A673 (cell line): ENCODE results near the gene ADAM11. TPM values are rescaled to one million over a fixed set of nuclear protein-coding genes. Genes with fewer than 3 reads are reported as not detected.
"Not testable (repeated sequence)": the region's sequence is repeated elsewhere in the genome, so short reads cannot be mapped to it uniquely, and the experiment has no call there.

Experiments used
- BruUV-seq: library from RNA; stranded (reverse); fragments of 400-500 nt; replicated peaks from 2 replicates; lab custom pipeline; 2021; lab: Mats Ljungman, UMichigan
- CTCF ChIA-PET: fragments of 300-600 bp; sonication (Branson Sonifier 250); formaldehyde crosslinking; loops from one replicate; lab custom pipeline; 2022; ENCODE audit warnings: antibody characterized with exemption; lab: Charles Lee
- POLR2A ChIA-PET: fragments of 300-600 bp; sonication (Branson Sonifier 250); formaldehyde crosslinking; loops from one replicate; lab custom pipeline; 2022; ENCODE audit warnings: antibody characterized with exemption; ENCODE audit not compliant: low non-redundant PET; lab: Charles Lee
- DNase-seq: peaks from one replicate; pipeline ENCODE4 v3.0.0-alpha.2; 2015; ENCODE audit warnings: low spot score
- H3K27ac ChIP-seq: fragments of 200-600 bp; sonication (generic); 2 replicates; pipeline ENCODE4 v1.5.1; 2016; ENCODE audit warnings: mixed run types, low read depth, mild to moderate bottlenecking, mixed read lengths, antibody characterized with exemption, low read length; ENCODE audit not compliant: poor library complexity, severe bottlenecking
- H3K27me3 ChIP-seq: fragments of 200-600 bp; sonication (generic); replicated peaks from 2 replicates; pipeline ENCODE4 v1.6.1; 2017; ENCODE audit warnings: mixed run types, low read depth, mild to moderate bottlenecking, mixed read lengths, antibody characterized with exemption, low read length; ENCODE audit not compliant: insufficient read depth, poor library complexity
- H3K36me3 ChIP-seq: fragments of 200-600 bp; sonication (generic); 2 replicates; pipeline ENCODE4 v1.6.1; 2016; ENCODE audit warnings: mixed run types, mild to moderate bottlenecking, mixed read lengths, antibody characterized with exemption, low read length; ENCODE audit not compliant: insufficient read depth, poor library complexity, severe bottlenecking
- H3K4me1 ChIP-seq: fragments of 200-600 bp; sonication (generic); 2 replicates; pipeline ENCODE4 v1.6.1; 2017; ENCODE audit warnings: mixed run types, mild to moderate bottlenecking, mixed read lengths, antibody characterized with exemption, low read length; ENCODE audit not compliant: insufficient read depth, poor library complexity, severe bottlenecking
- H3K4me3 ChIP-seq: fragments of 200-600 bp; sonication (generic); 2 replicates; pipeline ENCODE4 v1.5.1; 2016; ENCODE audit warnings: low read depth, mixed run types, mild to moderate bottlenecking, mixed read lengths, low read length; ENCODE audit not compliant: poor library complexity, severe bottlenecking
- H3K9me3 ChIP-seq: fragments of 200-600 bp; sonication (generic); 2 replicates; pipeline ENCODE4 v1.6.1; 2016; ENCODE audit warnings: mixed run types, low read depth, mild to moderate bottlenecking, mixed read lengths, antibody characterized with exemption, low read length; ENCODE audit not compliant: poor library complexity, severe bottlenecking
- CTCF ChIP-seq: fragments of 300-800, 200-600 bp; sonication (generic); conservative IDR thresholded peaks from 2 replicates; pipeline ENCODE4 v1.5.1; 2017; ENCODE audit warnings: low read depth, mild to moderate bottlenecking, antibody characterized with exemption, low read length, moderate library complexity, mixed read lengths
- EZH2 ChIP-seq: fragments of 200-600 bp; sonication (generic); IDR thresholded peaks from 2 replicates; pipeline ENCODE4 v1.6.1; 2017; ENCODE audit warnings: borderline replicate concordance, low read depth, mild to moderate bottlenecking, mixed read lengths, antibody characterized with exemption, low read length; ENCODE audit not compliant: poor library complexity, severe bottlenecking
- intact Hi-C: fragments of 100-400 bp; cut with micrococcal nuclease; formaldehyde crosslinking; loops from one replicate; pipeline ENCODE4 v1.10.0; 2022; ENCODE audit not compliant: unreplicated experiment
- total RNA-seq: library from RNA; stranded (reverse); gene quantifications from 2 replicates; pipeline ENCODE4 v1.2.3, GENCODE V29; 2021

The ADAM11 gene
- total RNA-seq, 1 experiment from 2014 or later, result 0.17 TPM

DNA sequence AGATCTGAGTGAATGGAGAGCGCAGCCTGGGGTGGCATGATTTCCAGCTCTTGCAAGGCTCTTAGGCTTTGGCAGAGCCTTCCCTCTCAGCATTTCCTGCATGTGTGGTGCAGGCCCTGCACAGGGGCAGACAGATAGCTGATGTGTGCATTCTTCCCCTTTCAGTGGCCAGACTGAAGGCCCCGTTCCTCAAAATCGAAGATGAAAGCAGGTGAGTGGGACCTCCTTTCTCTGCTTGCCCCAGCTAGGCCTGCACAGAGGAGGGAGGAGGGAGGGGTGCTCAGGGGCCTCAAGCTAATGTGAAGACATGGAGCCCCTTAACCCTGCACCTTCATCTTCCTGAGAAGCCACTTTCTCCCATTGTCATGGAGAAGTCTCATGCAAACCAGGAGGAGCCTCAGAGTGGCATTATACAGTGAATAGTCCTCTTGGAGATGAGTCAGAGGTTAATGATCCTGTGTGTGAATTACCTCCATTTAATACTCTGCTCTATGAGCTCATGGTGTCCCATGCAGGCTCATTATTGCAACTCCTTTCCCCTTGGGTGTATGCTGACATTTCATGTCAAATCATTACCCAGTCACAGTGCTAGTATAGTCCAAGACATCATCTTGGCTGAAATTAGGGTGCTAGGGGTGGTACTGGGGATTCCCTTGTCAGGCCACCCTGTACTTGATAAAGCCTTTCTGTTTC is 20.4 kb upstream of the ADAM11 start:
- CTCF ChIA-PET, result no interaction called here
- Histone ChIP-seq H3K9me3 (no peaks in the 10 kb centered on the region), H3K36me3 (no peaks in the 10 kb centered on the region), H3K4me3 (no peak overlapping the region), H3K27ac (no peak overlapping the region), H3K27me3 (no peaks in the 10 kb centered on the region), H3K4me1 (no peaks in the 10 kb centered on the region)
- no TSS peak for BruUV-seq
- TF ChIP-seq CTCF, result no peak
- no peak for TF ChIP-seq EZH2
- DNase-seq, result no peak
- POLR2A ChIA-PET, result no interaction called here
- intact Hi-C loops, result no loop called here

- ChIA-PET POLR2A (no interaction called here), CTCF (no interaction called here)
- intact Hi-C loops, result no loop called here
- DNase-seq, result no peak
- Histone ChIP-seq H3K36me3 (no peaks in the 10 kb centered on the region), H3K27ac (no peak overlapping the region), H3K4me1 (no peaks in the 10 kb centered on the region), H3K4me3 (no peak overlapping the region), H3K27me3 (no peaks in the 10 kb centered on the region), H3K9me3 (no peaks in the 10 kb centered on the region)
- BruUV-seq, result no TSS peak
- TF ChIP-seq EZH2, result no peak
These were observed 17.5 kb upstream of the ADAM11 start for GRCh38 chr17:44741316-44741715.

- Histone ChIP-seq H3K27ac (no peak overlapping the region), H3K4me3 (no peak overlapping the region), H3K4me1 (no peaks in the 10 kb centered on the region), H3K36me3 (no peaks in the 10 kb centered on the region), H3K27me3 (no peaks in the 10 kb centered on the region), H3K9me3 (no peaks in the 10 kb centered on the region)
- DNase-seq, result no peak
- ChIA-PET CTCF (no interaction called here), POLR2A (no interaction called here)
- intact Hi-C loops, result no loop called here
- no peak for TF ChIP-seq EZH2
- TF ChIP-seq CTCF, result no peak
- no TSS peak for BruUV-seq
These were observed 13.5 kb upstream of the ADAM11 start for GRCh38 chr17:44745301-44745700.

- H3K4me1 ChIP-seq, POLR2A ChIA-PET, intact Hi-C loops, BruUV-seq, DNase-seq, H3K9me3 ChIP-seq, H3K36me3 ChIP-seq, H3K27ac ChIP-seq, CTCF ChIA-PET, H3K4me3 ChIP-seq, H3K27me3 ChIP-seq: not testable (repeated sequence)
These were observed 13.1 kb upstream of the ADAM11 start for GRCh38 chr17:44745738-44746137.
